HG02623 (cell line): ENCODE measurements around the gene LRRIQ1.

Experiments used
- ATAC-seq: cut with Tn5 transposase; IDR thresholded peaks from one replicate; pipeline ENCODE4 v1.9.1; 2021; ENCODE audit warnings: moderate library complexity; ENCODE audit not compliant: unreplicated experiment

The LRRIQ1 gene

DNA sequence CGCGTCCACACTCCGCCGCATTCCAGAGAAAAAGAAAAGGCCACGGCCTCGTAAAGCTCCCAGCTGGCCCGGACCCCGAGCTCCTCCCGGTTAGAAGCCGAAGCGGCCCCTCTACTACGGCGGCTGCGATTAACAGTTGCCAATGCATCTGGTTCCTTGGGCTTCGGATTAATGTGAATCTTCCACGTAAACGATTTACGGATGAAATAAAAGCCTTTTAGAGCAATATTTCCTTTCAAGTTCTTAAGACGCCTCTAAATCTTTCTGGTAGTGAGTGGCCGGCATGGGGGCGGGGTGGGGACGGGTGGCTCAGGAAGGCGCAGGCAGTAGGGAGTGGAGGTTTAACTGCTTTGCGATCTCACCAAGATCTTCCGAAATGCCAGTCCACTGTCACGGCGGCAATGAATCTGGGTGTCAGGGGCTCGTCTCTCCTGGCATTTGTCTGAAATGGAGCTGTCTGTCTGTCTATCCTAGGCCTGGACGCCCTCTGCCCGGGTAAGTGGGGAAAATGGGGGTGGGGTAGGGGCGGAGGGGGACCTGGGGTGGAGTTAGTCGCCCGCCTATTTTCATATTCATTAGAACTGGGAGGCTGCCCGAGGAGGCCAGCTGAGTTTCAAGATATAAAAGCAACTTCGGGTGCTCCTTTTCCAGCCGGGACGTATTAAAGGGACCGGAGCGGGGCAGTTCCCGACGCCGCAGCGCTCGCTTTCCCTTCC lies 243.5 kb downstream of the LRRIQ1 start:
- ATAC-seq: no peak

DNA sequence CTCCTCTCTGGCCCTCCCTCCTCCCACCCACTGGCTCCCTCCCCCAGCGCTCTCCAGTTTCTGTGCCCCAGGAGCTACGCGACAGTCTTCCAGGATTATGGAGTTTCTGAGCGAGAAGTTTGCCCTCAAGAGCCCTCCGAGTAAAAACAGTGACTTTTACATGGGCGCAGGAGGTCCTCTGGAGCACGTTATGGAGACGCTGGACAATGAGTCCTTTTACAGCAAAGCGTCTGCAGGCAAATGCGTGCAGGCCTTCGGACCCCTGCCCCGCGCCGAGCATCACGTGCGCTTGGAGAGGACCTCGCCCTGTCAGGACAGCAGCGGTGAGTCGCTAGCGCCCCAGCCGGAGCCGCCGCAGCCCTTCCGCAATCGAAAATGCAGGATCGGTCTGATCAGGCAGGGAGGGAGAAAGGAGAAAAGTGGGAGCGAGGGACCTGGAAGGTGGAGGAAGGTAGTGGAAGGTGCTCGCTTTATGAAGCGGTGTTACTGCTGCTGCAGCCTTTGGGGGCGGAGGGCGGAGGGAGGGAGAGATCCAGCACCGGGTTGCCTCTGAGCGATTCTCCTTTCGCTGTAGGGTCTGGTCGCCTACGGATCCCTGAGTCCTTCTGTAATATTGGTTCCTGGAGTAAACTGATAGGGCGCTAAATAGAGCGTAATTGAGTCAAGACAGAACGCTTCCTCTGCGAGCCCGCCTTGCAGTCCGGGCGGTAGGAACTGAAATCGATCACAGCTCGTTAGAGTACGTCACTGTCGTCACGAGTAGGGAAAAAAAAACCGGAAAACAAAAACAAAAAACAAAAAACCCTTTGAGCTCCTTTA lies 244.2 kb downstream of the LRRIQ1 start, which contains the start of gene ALX1:
TSS of gene ALX1 (plus strand) at position 56 of the 819 bp plus-strand sequence. CDS start at position 98, 42 bp downstream.
- no peak for ATAC-seq

DNA sequence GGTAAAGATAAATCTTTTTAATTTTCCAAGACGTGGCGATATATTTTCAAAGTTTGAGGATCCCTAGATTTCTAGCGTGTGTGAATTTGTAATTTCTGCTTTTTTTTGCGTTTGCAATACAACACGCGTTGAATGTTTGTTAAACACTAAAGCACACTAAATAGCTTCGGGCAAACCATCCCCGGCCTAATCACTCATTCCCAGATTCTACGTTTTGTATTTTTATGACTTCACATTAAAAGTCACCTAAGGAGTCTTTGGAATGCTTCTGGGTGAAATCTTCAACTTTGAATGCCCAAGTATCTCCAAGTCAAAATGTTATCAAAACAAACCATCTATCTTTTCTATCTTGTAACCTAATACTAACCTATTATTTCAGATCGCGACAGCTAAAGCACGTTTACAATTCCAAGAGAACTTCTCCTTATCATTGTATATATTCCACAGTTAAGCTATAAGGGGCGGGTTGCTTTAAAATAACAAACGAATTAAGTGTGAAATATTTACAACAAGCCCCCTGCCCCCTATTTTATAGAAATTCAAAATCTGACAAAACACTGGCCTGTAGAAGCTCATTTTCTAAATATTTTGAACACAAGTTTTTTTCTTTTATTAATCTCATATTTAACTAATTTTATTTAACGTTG lies 245.0 kb downstream of the LRRIQ1 start:
- no peak for ATAC-seq

DNA sequence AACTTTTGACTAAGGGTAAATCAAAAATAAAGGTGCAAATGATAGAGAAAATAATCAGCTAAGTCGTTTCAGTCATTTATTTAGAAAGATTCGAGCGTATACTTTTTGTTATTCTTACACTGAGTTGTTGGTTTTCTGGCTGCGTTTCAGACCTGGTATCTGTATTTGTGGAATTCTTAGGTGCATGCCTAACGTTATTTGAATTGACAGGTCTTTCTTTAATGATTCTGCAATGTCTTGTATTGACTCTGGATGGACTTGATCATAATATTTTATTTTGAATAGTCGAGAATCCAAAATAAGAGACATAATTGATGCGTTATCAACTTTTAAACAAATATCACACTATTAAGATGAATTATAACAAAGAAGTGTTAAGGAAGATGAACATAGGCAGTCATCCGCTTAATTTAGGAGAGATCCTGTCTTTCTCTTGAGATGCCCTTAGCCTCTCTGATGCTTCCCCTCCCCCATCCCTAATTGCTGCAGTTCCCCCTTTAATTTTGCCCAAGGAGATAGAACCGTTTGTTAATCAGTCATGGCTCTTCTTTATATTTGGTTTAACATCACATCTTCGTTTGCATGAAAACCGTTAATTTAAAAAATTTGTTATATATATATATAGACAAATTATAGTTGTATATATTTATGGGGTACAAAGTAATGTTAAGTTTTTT lies 245.6 kb downstream of the LRRIQ1 start:
- no peak for ATAC-seq

DNA sequence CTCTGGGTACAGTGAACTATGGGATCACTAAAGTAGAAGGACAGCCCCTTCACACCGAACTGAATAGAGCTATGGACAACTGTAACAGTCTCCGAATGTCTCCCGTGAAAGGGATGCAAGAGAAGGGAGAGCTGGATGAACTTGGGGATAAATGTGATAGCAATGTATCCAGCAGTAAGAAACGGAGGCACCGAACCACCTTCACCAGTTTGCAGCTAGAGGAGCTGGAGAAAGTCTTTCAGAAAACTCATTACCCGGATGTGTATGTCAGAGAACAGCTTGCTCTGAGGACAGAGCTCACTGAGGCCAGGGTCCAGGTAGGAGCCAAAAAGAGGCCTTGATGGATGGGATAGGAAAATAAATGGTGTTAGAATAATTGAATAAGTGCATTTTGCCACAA lies 247.4 kb downstream of the LRRIQ1 start:
- no peak for ATAC-seq
